Measurements from ENCODE around the gene RGS21.
A peak's percentile ranks its signal among the peaks of the same experiment; 100 is the strongest.
"Not testable (repeated sequence)": the region's sequence is repeated elsewhere in the genome, so short reads cannot be mapped to it uniquely, and the experiment has no call there.

The RGS21 gene

GRCh38 chr1:192316942-192317450, at the start of gene RGS21:
TSS of gene RGS21 (plus strand) at chr1:192316992. CDS start at chr1:192343037, 26,045 bp downstream.
- no peak for DNase-seq (ENCODE audit: low spot score)

- no peak for DNase-seq (ENCODE audit: low spot score)
Observed at GRCh38 chr1:192268468-192269052, 48.2 kb upstream of the RGS21 start.

GRCh38 chr1:192270398-192270797, 46.4 kb upstream of the RGS21 start:
- DNase-seq (ENCODE audit: low spot score) = no peak

GRCh38 chr1:192272732-192273131, 44.1 kb upstream of the RGS21 start:
- DNase-seq (ENCODE audit: low spot score) = no peak

GRCh38 chr1:192274588-192274987, 42.2 kb upstream of the RGS21 start:
- no peak for DNase-seq (ENCODE audit: low spot score)

- no peak for DNase-seq (ENCODE audit: low spot score)
Observed at GRCh38 chr1:192277635-192278034, 39.2 kb upstream of the RGS21 start.

- no peak for DNase-seq (ENCODE audit: low spot score)
Observed at GRCh38 chr1:192284927-192285326, 31.9 kb upstream of the RGS21 start.

GRCh38 chr1:192303029-192303428, 13.8 kb upstream of the RGS21 start:
- no peak for DNase-seq (ENCODE audit: low spot score)

GRCh38 chr1:192308314-192308713, 8.5 kb upstream of the RGS21 start:
- not testable (repeated sequence) for DNase-seq (ENCODE audit: low spot score)

GRCh38 chr1:192311281-192311680, 5.5 kb upstream of the RGS21 start:
- no peak for DNase-seq (ENCODE audit: low spot score)

- no peak for DNase-seq (ENCODE audit: low spot score)
Observed at GRCh38 chr1:192327997-192328396, 11.2 kb downstream of the RGS21 start.

GRCh38 chr1:192342842-192343241, 26.1 kb downstream of the RGS21 start:
- DNase-seq (ENCODE audit: low spot score) = no peak

GRCh38 chr1:192343344-192343743, 26.6 kb downstream of the RGS21 start:
- DNase-seq (ENCODE audit: low spot score) = no peak

- DNase-seq (ENCODE audit: low spot score) = no peak
Observed at GRCh38 chr1:192349314-192349713, 32.5 kb downstream of the RGS21 start.

- no peak for DNase-seq (ENCODE audit: low spot score)
Observed at GRCh38 chr1:192350356-192350755, 33.6 kb downstream of the RGS21 start.

- no peak for DNase-seq (ENCODE audit: low spot score)
Observed at GRCh38 chr1:192351550-192351949, 34.8 kb downstream of the RGS21 start.

- no peak for DNase-seq (ENCODE audit: low spot score)
Observed at GRCh38 chr1:192357924-192358323, 41.1 kb downstream of the RGS21 start.

GRCh38 chr1:192358402-192358801, 41.6 kb downstream of the RGS21 start:
- DNase-seq (ENCODE audit: low spot score) = no peak

- no peak for DNase-seq (ENCODE audit: low spot score)
Observed at GRCh38 chr1:192358822-192359221, 42.0 kb downstream of the RGS21 start.

GRCh38 chr1:192363177-192363576, 46.4 kb downstream of the RGS21 start:
- DNase-seq (ENCODE audit: low spot score) = no peak

GRCh38 chr1:192367436-192367835, 50.6 kb downstream of the RGS21 start:
- DNase-seq (ENCODE audit: low spot score) = no peak

- no peak for DNase-seq (ENCODE audit: low spot score)
Observed at GRCh38 chr1:192375306-192375705, 58.5 kb downstream of the RGS21 start.

GRCh38 chr1:192376374-192376773, 59.6 kb downstream of the RGS21 start:
- DNase-seq (ENCODE audit: low spot score) = peak; percentile 10

- no peak for DNase-seq (ENCODE audit: low spot score)
Observed at GRCh38 chr1:192378276-192378675, 61.5 kb downstream of the RGS21 start.

Measured in activated CD4-positive, alpha-beta T cell treated with anti-CD3 and anti-CD28 coated beads, Interleukin-2, Interleukin-4, amounts not matched to agents 100 ng/mL and 50 ng/mL, durations not matched to agents 16 hours and 8 hours (primary cell).